Astrocyte (in vitro differentiated cells and primary cell): ENCODE results near the gene PGD. TPM values are rescaled to one million over a fixed set of nuclear protein-coding genes. Genes with fewer than 3 reads are reported as not detected.

Experiments used
- DNase-seq: peaks from one replicate; pipeline ENCODE4 v3.0.0-alpha.2; 2010; ENCODE audit warnings: low read depth
- FAIRE-seq: peaks from 2 replicates; lab custom pipeline; 2011; peaks lifted over from hg19 to GRCh38; lab: Jason Lieb, UNC
- H2AFZ ChIP-seq: 2 replicates; pipeline ENCODE4 v1.6.0; 2012; ENCODE audit warnings: low read depth, low read length, inconsistent platforms
- H3K27ac ChIP-seq: 2 replicates; pipeline ENCODE4 v1.5.1; 2011; ENCODE audit warnings: low read depth, low read length, inconsistent platforms
- H3K27me3 ChIP-seq: 2 replicates; pipeline ENCODE4 v1.6.0; 2011; ENCODE audit warnings: low read length, inconsistent platforms; ENCODE audit not compliant: insufficient read depth
- H3K36me3 ChIP-seq: 2 replicates; pipeline ENCODE4 v1.5.1; 2011; ENCODE audit warnings: low read length, inconsistent platforms; ENCODE audit not compliant: insufficient read depth
- H3K4me1 ChIP-seq: 2 replicates; pipeline ENCODE4 v1.5.1; 2011; ENCODE audit warnings: low read length, inconsistent platforms; ENCODE audit not compliant: insufficient read depth
- H3K4me2 ChIP-seq: 2 replicates; pipeline ENCODE4 v1.6.0; 2012; ENCODE audit warnings: low read length, inconsistent platforms
- H3K4me3 ChIP-seq: 2 replicates; pipeline ENCODE4 v1.5.1; 2011; ENCODE audit warnings: low read depth, mild to moderate bottlenecking, low read length, inconsistent platforms; ENCODE audit not compliant: insufficient read depth
- H3K79me2 ChIP-seq: 2 replicates; pipeline ENCODE4 v1.6.0; 2012; ENCODE audit warnings: mild to moderate bottlenecking, low read length, inconsistent platforms; ENCODE audit not compliant: insufficient read depth
- H3K9ac ChIP-seq: 2 replicates; pipeline ENCODE4 v1.6.0; 2012; ENCODE audit warnings: mild to moderate bottlenecking, low read length, inconsistent platforms
- H3K9me3 ChIP-seq: 2 replicates; pipeline ENCODE4 v1.5.1; 2012; ENCODE audit warnings: low read depth, mild to moderate bottlenecking, low read length, inconsistent platforms; ENCODE audit not compliant: insufficient read depth
- H4K20me1 ChIP-seq: 2 replicates; pipeline ENCODE4 v1.6.0; 2012; ENCODE audit warnings: low read length, inconsistent platforms; ENCODE audit not compliant: insufficient read depth
- H3K27ac Mint-ChIP-seq: one replicate; pipeline ENCODE4 v1.8.0; 2021; ENCODE audit warnings: mild to moderate bottlenecking, mixed read lengths; ENCODE audit not compliant: unreplicated experiment
- H3K27me3 Mint-ChIP-seq: one replicate; pipeline ENCODE4 v1.8.0; 2021; ENCODE audit warnings: low read depth, mixed read lengths; ENCODE audit not compliant: unreplicated experiment
- H3K36me3 Mint-ChIP-seq: one replicate; pipeline ENCODE4 v1.8.0; 2021; ENCODE audit warnings: low read depth, mixed read lengths; ENCODE audit not compliant: unreplicated experiment
- H3K4me1 Mint-ChIP-seq: one replicate; pipeline ENCODE4 v1.8.0; 2021; ENCODE audit warnings: low read depth, mixed read lengths; ENCODE audit not compliant: unreplicated experiment
- H3K4me3 Mint-ChIP-seq: one replicate; pipeline ENCODE4 v1.8.0; 2021; ENCODE audit warnings: mild to moderate bottlenecking, moderate library complexity, mixed read lengths; ENCODE audit not compliant: unreplicated experiment
- H3K9me3 Mint-ChIP-seq: one replicate; pipeline ENCODE4 v1.8.0; 2021; ENCODE audit warnings: mild to moderate bottlenecking, mixed read lengths; ENCODE audit not compliant: unreplicated experiment
- CTCF ChIP-seq: IDR thresholded peaks from 2 replicates; pipeline ENCODE4 v1.5.1; 2011; ENCODE audit warnings: low read depth, mild to moderate bottlenecking, inconsistent platforms, low read length, moderate library complexity; ENCODE audit not compliant: insufficient read depth
- EZH2 ChIP-seq: IDR thresholded peaks from 2 replicates; pipeline ENCODE4 v1.6.1; 2012; ENCODE audit warnings: mild to moderate bottlenecking, low read length, inconsistent platforms; ENCODE audit not compliant: insufficient read depth
- total RNA-seq: library from RNA; stranded (reverse); gene quantifications from 2 replicates; pipeline ENCODE4 v1.2.1, GENCODE V29; 2021

The PGD gene
- total RNA-seq, 1 donor from 2014 or later, result 224 TPM

- no peaks in the 10 kb centered on the region for H3K9me3 ChIP-seq
- no peaks in the 10 kb centered on the region for H3K27me3 ChIP-seq
- no peak overlapping the region for H3K27ac Mint-ChIP-seq
- no peaks in the 10 kb centered on the region for H3K9me3 Mint-ChIP-seq
- DNase-seq (no peak), FAIRE-seq (no peak)
- no peaks in the 10 kb centered on the region for H4K20me1 ChIP-seq
- no peaks in the 10 kb centered on the region for H3K4me1 Mint-ChIP-seq
- no peak overlapping the region for H2AFZ ChIP-seq
- no peaks in the 10 kb centered on the region for H3K36me3 ChIP-seq
- no peak overlapping the region for H3K4me3 Mint-ChIP-seq
- no peak overlapping the region for H3K4me3 ChIP-seq
- no peak overlapping the region for H3K4me2 ChIP-seq
- no peaks in the 10 kb centered on the region for H3K27me3 Mint-ChIP-seq
- H3K4me1 ChIP-seq, result peaks cover 12% of the 10 kb centered on the region
- no peak overlapping the region for H3K27ac ChIP-seq
- peaks cover 13% of the 10 kb centered on the region for H3K79me2 ChIP-seq
- H3K36me3 Mint-ChIP-seq, result no peaks in the 10 kb centered on the region
- TF ChIP-seq CTCF, result no peak
- no peak for TF ChIP-seq EZH2
- no peak overlapping the region for H3K9ac ChIP-seq
Observed at GRCh38 chr1:10428984-10429383, 30.1 kb downstream of the PGD start.

- no peak overlapping the region for H3K27ac Mint-ChIP-seq
- Histone ChIP-seq H3K79me2 (peaks cover 13% of the 10 kb centered on the region), H3K9me3 (no peaks in the 10 kb centered on the region), H3K27me3 (no peaks in the 10 kb centered on the region), H3K9ac (peak overlapping the region; percentile 86), H2AFZ (peak overlapping the region; percentile 88), H3K4me1 (peaks cover 12% of the 10 kb centered on the region), H4K20me1 (no peaks in the 10 kb centered on the region), H3K4me2 (peak overlapping the region; percentile 95), H3K4me3 (peak overlapping the region; percentile 80), H3K36me3 (no peaks in the 10 kb centered on the region), H3K27ac (no peak overlapping the region)
- no peaks in the 10 kb centered on the region for H3K4me1 Mint-ChIP-seq
- H3K4me3 Mint-ChIP-seq, result peak overlapping the region; percentile 86
- H3K9me3 Mint-ChIP-seq, result no peaks in the 10 kb centered on the region
- FAIRE-seq, result no peak
- no peak for TF ChIP-seq EZH2
- TF ChIP-seq CTCF, result no peak
- no peaks in the 10 kb centered on the region for H3K27me3 Mint-ChIP-seq
- H3K36me3 Mint-ChIP-seq, result no peaks in the 10 kb centered on the region
- peak; percentile 4 for DNase-seq
Observed at GRCh38 chr1:10429868-10430215, 31.0 kb downstream of the PGD start.

GRCh38 chr1:10430216-10431069, 31.6 kb downstream of the PGD start, which contains the start of gene CENPS:
TSS of gene CENPS (plus strand) at chr1:10430433. CDS start at chr1:10430518, 85 bp downstream.
- peak within 1 kb of the TSS; percentile 73 for H3K27ac ChIP-seq

More at GRCh38 chr1:10430216-10431069, 31.6 kb downstream of the PGD start, which contains the start of gene CENPS:
- Histone ChIP-seq H3K4me2 (peak within 1 kb of the TSS; percentile 95), H2AFZ (peak within 1 kb of the TSS; percentile 88), H3K79me2 (peaks cover 13% of the 10 kb centered on the region), H3K36me3 (no peaks in the 10 kb centered on the region), H3K9me3 (no peaks in the 10 kb centered on the region), H3K9ac (peak within 1 kb of the TSS; percentile 86), H3K4me1 (peaks cover 12% of the 10 kb centered on the region), H4K20me1 (no peaks in the 10 kb centered on the region), H3K27me3 (no peaks in the 10 kb centered on the region), H3K4me3 (peak within 1 kb of the TSS; percentile 80)
- Mint-ChIP-seq H3K4me3 (peak within 1 kb of the TSS; percentile 86), H3K9me3 (no peaks in the 10 kb centered on the region), H3K4me1 (no peaks in the 10 kb centered on the region), H3K36me3 (no peaks in the 10 kb centered on the region), H3K27ac (peak within 1 kb of the TSS; percentile 21), H3K27me3 (no peaks in the 10 kb centered on the region)
- FAIRE-seq, result no peak
- peak; percentile 65 for DNase-seq
- TF ChIP-seq CTCF, result peak; percentile 60
- TF ChIP-seq EZH2, result no peak
